ENCODE results near the gene RNF157.
"Not testable (repeated sequence)": the region's sequence is repeated elsewhere in the genome, so short reads cannot be mapped to it uniquely, and the experiment has no call there.

Gene RNF157

DNA sequence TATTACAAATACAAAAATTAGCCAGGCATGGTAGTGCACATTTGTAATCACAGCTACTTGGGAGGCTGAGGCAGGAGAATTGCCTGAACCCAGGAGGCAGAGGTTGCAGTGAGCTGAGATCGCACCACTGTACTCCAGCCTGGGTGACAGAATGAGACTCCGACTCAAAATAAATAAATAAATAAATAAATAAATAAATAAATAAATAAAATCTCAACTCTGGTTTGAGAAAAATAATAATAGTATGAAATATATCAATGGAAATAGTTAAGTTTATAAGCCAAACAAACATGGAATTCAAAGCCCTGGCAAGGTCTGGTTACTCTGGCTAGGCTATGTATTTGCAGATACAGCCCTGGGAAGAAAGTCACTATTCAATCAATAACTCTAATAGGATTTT, 53.5 kb downstream of the RNF157 start:
- DNase-seq: not testable (repeated sequence)

GRCh38 chr17:76184290-76184689, 56.0 kb downstream of the RNF157 start:
- DNase-seq: no peak

GRCh38 chr17:76182016-76182764, 58.1 kb downstream of the RNF157 start:
- DNase-seq: peak; percentile 90

GRCh38 chr17:76179496-76180467, 60.5 kb downstream of the RNF157 start:
- peak; percentile 30 for DNase-seq

DNA sequence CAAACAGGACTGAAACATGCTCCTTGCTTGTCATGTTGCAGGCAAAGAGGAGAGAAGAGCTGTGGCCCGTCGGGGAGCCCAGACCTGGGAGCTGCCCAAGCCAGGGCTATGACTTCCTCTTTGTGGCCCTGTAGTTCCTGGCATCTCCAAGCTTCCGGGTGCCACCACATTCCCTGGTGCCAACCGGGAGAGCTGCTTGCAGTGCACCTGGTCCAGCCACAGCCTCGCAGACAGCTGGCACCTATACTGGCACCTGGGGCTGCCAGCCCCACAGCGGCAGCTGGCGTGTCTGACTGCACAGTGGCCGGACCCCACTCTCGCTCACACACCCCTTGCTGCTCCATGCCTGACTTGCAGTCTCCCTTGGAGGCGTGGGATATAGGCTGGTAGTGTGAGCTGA, 62.2 kb downstream of the RNF157 start:
- DNase-seq: no peak

DNA sequence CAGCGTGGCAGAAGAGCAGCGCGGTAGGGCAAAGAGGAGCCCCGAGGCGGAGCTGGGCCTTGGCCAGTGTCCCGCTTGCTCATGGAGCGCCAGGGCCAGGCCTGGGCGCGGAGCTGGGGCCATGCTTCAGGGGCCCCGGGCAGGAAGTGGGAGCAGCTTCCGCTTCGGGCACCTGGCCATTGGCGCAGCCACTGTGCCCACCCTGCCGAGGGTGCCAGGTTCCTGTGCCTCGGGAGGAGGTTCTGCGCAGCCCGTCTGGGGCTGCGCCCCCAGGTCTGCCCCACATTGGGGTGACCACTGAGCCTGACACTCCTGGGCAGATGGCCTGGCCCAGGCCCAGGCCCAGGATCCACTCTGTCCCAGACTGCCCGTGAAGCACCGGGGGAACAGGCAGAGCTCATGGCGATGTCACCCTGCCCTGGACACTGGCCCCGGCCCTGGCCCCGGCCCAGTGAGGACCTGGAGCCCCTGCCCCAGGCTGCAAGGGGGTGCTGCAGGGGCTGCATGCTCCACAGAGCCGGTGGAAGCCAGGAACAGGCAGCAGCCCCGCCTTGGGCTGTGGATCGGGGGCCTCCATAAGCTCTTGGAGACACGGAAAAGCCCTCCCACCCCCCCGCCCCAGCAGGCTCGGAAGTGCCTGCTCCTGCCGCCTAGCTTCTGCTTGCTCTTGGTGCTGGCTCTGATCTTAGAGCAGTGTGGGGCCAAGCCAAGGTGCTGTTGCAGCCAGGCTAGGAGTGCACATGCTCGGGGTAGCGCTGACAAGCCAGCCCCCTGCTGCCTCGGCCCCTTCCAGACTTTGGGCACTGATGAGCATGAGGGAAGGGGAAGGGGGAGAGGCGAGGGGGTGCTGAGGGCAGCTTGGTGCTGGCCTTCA, 63.4 kb downstream of the RNF157 start:
- DNase-seq: no peak

DNA sequence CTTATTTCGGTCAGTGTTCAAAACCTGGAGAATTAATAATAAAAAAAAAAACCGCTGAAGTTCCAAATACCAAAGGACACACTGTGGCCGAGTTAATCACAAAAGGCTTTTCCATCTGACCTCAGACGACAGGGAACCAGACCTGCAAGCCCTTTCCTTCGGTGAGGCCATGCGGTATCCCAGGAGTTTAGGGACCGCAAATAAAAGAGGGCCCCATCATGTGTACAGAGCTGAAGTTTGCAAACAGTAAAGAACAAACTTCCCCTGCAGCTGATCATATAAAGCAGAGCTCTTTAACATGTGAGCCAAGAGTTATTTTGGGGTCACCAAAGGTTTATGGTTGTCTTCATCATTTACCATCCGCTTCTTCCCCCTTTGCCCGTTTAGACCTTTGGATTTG, 66.3 kb downstream of the RNF157 start:
- no peak for DNase-seq

DNA sequence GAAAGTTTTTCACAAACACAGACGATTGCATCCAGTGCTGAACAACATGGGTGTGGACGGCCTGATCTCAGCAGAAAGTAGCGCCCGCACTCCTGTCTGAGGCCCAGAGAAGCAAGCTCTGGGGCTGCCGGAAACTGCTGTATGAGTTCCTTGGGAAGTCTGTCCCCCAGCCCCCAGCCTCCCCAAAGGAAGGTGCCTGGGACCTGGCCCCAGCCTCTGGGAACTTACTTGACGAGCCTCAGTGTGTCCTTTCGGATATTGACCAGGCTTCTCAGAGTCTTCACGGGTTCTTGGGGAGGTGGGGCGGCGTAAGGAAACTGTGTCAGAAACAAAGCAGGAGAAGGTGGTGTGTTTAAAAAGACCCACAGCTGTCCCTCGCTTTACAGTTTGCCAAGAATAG, 66.8 kb downstream of the RNF157 start:
- DNase-seq: no peak

GRCh38 chr17:76171706-76172105, 68.6 kb downstream of the RNF157 start:
- DNase-seq: no peak

DNA sequence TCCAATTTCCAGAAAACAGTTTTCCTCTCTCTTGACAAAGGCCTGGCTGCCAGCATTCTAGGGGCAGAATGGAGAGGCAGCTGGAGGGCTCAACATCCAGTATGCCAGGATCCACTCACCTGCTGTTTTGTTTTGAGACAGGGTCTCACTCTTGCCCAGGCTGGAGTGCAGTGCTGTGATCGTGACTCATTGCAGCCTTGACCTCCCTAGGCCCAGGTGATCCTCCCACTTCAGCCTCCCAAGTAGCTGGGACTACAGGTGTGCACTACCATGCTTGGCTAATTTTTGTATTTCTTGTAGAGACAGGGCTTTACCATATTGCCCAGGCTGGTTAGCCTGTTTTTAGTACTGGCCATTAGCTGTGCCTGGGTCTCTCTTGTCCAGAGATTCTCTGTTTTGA, 70.2 kb downstream of the RNF157 start:
- no peak for DNase-seq

DNA sequence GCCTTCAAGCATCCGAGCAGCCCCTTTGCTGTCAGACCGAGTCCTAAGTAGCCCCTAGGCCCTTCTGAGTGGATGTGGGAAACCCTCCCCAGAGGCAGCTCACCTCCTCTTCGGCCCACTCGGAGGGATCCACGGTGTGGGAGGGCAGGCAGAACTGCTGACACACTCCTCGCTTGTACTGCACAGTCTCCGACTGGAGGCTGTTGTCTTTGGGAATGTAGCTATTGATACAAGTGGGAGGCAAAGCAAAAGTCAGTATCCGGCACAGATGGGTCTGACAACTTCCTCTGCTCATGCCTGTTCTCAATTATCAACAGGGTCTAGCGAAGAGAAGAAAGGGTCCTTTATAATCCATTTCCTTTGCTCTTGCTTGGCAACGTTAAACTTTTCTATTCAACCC, 73.4 kb downstream of the RNF157 start:
- DNase-seq: no peak

GRCh38 chr17:76166168-76166567, 74.1 kb downstream of the RNF157 start:
- peak; percentile 23 for DNase-seq

DNA sequence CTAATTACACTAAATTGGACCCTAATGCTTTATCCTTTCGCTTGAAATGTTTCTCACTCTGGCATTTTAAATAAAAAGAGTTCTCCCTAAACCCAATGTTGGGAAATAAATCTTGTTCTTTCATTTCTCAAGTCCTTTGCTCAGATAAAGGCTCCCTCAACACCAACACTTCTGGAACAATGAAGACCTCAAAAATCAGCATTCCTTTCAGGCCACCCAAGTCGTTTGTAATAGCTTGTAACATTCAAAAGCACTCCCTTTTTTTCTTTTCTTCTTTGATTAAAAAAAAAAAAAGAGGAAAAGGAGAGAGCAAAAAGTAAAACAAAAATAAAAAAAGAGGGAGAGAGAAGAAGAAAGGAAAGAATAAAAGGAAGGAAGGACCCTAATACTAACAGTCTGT, 76.0 kb downstream of the RNF157 start:
- no peak for DNase-seq

GRCh38 chr17:76163919-76164318, 76.4 kb downstream of the RNF157 start:
- no peak for DNase-seq

- no peak for DNase-seq
Observed at GRCh38 chr17:76161619-76162266, 78.5 kb downstream of the RNF157 start.

DNA sequence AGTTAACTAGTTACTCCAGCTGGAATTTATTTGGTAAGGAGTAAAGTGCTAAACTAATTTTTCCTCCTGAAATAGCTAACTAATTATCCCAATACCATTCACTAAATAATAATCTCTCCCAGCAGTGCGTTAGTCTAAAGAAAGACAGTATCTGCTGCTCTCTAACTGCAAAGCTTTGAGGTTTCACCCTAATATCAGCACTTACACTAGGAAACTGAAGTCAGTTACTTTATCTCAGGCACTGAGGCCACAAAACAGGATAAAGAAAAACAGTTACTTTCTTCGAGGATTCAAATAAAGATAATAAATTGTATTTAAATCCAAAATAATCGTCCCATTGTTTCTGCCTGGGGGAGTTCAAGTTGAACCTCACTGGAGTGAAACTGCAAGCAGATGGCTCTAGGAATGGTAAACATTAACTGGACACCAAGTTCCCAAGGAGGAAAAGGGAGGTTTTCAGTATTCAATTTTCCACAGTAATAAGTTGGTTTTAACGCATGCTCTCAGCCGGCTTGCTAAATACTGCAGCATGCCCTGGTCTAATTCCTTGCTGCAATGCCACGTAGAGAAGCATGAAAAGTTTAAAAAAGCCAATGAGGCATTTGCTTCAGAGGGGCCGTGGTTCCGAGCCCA, 79.3 kb downstream of the RNF157 start:
- DNase-seq: no peak

GRCh38 chr17:76159157-76159556, 81.1 kb downstream of the RNF157 start:
- no peak for DNase-seq

- DNase-seq: no peak
Observed at GRCh38 chr17:76157759-76158158, 82.5 kb downstream of the RNF157 start.

DNA sequence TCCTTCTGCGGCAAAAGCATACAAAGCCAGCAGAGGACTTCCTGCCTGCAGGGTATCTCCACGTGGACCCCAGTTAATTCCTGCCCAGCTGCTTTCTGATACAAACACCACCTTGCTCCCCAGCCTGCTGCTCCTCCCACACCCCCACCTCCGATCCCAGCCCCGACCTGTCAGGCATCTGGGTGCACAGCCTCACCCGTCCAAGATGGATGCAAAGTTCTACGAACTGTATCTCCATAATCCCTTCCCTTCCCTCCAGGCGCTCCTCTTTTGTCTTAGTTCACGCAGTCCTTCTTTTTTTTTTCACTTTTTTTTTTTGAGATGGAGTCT, 83.7 kb downstream of the RNF157 start:
- no peak for DNase-seq

DNA sequence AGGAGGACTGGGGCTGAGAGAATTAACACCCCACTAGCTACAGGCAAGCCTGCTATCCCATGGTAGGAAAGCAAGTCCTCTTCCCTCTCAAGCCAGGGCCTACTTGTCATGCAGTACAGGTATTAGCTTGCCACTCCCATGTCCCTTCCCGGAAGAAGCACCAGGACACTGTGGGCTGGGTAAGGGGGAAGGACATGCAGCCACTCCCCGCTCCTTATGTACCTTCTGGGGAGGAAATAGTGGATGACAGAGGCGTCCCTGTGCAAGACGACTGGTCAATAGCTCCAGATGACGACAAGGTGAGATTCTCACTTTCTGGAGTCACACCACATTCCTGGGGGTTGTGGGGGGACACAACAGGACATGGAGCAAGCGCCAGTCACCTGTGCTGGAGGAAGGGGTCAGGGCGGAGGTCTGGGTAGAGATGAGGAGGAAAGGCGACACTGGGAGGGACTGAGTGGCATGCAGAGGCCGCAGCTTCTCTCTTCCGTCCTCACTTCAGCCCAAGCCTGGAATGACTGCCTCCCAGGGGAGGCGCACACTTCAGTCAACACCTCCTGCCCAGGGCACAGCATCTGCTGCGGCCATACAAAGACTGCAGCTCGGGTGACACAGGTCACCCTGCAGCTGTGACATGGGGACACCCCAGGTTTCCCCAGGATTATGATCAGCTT, 84.2 kb downstream of the RNF157 start:
- no peak for DNase-seq
